HG03280 (cell line): ENCODE measurements around the gene POLR1A.

Experiments
- ATAC-seq: cut with Tn5 transposase; IDR thresholded peaks from one replicate; pipeline ENCODE4 v1.9.1; 2021; ENCODE audit warnings: mild to moderate bottlenecking, moderate library complexity; ENCODE audit not compliant: unreplicated experiment

Gene POLR1A

DNA sequence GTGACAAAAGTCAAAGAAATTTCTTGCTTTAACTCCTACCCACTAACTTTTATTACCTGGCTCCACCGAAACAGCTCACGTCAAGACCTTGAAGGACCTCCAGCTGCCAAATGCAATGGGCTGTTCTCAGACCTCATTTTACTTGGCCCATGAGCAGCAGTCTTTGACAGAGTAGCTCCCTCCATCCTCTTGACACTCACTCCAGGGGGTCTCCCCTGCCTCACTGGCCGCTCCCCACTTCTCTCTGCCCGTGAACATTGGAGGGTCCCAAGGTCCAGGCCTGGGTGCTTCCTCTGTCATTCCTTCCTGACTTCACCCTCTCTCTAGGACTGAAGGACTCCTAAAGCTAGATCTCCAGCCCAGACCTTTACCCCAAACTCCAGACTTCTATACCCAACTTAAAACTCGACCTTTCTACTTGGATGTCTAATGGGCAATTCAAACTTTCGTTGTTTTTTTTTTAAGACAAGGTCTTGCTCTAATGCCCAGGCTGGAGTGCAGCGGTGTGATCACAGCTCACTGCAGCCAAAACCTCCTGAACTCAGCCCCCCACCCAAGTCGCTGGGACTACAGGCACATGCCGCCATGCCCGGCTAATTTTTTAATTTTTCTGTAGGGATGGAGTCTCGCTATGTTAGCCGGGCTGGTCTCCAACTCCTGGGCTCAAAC is 124.0 kb downstream of the POLR1A start:
- no peak for ATAC-seq

DNA sequence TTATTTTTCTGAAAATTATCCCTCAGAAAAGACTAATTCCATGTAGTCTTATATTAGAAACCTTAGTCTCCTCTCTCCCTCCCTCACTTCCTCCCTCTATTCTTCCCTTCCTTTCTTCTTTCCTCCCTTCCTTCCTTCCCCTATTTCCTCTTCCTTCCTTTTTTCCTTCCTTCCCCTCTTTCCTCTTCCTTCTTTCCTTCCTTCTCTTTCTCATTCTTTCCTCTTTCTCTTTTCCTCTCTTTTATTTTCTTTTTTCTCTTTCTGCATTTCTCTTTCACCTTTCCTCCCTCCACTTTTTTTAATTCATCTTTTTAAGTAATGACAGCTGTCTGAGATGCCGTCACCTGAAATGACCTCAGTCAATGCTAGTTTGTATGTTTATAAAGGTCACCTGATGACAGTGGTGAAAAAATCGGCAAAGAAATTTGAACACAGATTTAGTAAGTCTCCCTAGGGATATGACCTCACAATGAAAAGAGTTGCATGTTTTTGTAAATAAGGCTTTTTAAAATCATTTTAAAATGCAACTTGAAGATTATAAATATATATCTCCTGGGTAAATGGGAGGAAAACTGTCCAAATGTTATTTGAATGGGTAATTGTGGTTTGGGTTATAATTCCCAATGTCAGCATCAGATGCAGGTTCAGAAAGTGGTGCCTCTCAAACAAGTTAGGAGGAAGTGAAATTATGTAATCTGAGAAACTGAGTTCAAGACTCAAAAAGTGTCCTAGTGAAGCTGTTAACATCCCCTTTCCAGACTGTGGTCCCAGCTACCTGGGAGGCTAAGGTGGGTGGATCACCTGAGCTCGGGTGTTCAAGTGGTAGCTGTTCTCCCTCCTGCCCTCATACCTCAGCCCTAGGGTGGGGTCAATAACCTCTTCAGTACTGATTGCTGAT is 126.6 kb downstream of the POLR1A start:
- ATAC-seq: no peak

GRCh38 chr2:85976106-85976920 is 129.4 kb downstream of the POLR1A start:
- no peak for ATAC-seq

DNA sequence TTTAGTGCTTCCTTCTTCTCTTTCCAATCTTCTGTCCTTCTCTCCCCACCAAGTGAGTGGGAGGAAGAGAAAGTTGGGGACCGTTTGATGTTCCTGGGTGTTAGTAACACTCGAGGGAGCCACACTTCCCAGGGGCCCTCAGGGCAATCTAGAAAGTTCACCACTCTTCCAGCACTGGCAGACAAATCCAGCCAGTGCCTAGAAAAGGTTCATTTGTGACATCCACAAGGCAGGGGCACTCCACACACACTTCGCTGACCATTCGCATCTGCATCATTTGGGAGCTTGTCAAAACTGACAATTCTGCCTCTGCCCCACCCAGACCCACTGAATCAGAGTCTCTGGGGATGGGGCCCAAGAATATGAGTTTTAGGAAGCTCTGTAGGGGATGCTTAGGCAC is 130.1 kb downstream of the POLR1A start:
- ATAC-seq: no peak

- ATAC-seq: no peak
Measured at GRCh38 chr2:85974390-85974789, 131.3 kb downstream of the POLR1A start.

DNA sequence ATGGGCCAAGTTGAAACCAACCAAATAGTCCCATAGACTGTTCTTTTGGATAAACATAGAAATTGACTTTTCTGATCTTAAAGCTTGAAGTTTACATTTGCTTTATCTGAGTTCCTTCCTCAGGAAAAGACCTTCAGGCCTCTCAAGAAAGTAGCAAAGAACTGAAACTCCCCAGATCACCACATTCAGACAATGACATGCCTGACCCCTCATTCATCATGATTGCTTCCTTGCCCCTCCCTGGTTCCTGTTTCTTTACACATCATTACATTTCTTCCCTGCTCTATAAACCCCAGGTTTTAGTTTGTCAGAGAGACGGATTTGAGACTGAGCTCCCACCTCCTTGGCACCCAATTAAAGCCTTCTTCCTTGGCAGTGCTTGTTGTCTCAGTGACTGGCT is 133.3 kb downstream of the POLR1A start:
- ATAC-seq: no peak

- no peak for ATAC-seq
Measured at GRCh38 chr2:85971366-85971765, 134.3 kb downstream of the POLR1A start.
